ENCODE data around the gene HSPB9.

- no peak for TF ChIP-seq POLR2A (IDR thresholded peaks at IDR 0.05)
- TF ChIP-seq CTCF (IDR thresholded peaks at IDR 0.05 in 8 of 11, conservative IDR thresholded peaks at IDR 0.05 in 3 of 11): no peak
- TF ChIP-seq POLR2AphosphoS5 (IDR thresholded peaks at IDR 0.05): no peak
Measured at GRCh38 chr17:42163696-42164407, 41.2 kb downstream of the HSPB9 start.
